HG02840 (cell line): Measurements from ENCODE around the gene APOM.
A peak's percentile ranks its signal among the peaks of the same experiment; 100 is the strongest.

Experiments used
- ATAC-seq: cut with Tn5 transposase; IDR thresholded peaks from one replicate; pipeline ENCODE4 v1.9.1; 2021; ENCODE audit warnings: mild to moderate bottlenecking, moderate library complexity, moderate number of reproducible peaks; ENCODE audit not compliant: unreplicated experiment, low FRiP score

Gene APOM

DNA sequence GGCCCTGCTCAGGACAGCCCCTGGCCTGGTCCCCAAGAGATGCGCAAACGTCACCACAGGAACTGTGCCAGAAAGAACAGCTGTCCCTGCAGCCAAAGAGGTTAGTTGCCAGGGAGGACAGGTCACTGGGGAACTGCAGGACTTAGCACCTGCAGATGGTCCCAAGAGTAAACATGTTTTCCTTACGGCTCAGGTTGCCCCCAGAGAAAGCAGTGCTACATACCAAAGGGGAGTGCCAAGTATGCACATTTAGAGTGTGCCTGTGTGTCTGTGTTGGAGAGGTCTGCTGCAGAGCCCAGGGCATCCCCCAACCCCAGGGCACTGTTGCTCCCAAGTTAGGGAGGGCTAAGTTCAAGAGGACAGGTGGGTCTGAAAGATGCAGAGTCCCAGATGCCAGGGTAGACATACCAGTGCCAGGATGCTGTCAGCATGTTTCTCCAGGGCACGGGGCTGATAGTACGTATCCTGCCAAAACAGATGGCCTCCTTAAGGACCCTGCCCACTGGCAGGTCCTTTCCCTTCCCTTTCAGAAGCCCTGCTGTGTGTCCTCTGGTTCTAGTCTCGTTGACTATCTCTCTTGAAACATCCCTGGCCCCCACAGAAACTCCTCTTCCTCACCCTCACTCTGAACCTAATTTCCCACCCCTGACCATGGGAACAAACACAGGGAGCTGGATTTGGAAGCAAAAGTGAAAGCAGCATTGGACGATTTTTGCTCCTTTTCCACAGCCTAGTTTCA is 46.1 kb downstream of the APOM start:
- no peak for ATAC-seq

DNA sequence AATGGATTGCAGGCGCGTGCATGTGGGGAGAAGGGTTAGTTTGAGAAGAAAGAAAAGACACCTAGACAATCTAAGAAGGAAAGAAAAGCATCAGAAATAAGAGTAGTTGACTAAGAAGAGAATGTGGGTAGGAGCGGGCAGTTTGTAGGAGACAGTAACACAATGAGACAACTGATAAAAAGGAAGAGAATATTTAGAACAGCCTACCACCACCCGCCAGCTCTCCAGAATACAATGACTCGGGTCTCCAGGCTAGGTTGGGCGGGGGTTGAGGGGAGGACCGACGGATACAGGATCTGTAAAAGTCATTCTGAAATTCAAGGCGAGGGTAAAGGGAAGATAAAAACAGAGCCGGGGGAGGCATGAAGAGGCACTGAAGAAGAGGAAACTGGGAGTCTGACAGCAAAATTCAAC is 46.7 kb downstream of the APOM start:
- no peak for ATAC-seq

GRCh38 chr6:31702819-31703716 is 47.4 kb downstream of the APOM start, which contains the start of gene ABHD16A:
ABHD16A (minus strand) TSS chr6:31703324; CDS start chr6:31703281, 43 bp downstream.
- ATAC-seq = peak; percentile 71

- no peak for ATAC-seq
Measured at GRCh38 chr6:31705931-31706330, 50.2 kb downstream of the APOM start.

DNA sequence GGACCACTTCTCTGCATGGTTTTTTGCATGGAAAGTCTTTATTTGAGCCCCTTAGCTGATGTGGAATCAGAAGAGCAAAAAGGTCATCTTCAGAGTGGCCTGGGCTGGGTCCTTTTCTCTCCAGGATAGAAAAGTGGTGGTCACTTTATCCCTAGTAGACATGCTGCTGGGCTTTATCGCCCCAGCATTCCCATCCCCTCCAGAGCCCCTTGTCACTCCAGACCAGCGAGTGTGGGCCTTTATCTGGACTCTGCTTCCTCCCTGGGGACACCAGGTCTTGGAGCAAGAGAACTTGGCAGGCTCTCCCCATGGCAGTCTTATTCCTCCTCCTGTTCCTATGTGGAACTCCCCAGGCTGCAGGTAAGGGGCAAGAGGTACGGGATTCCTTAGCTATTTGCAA is 50.9 kb downstream of the APOM start, which contains the start of gene LY6G6F:
Gene LY6G6F (plus strand): TSS at position 268 of the 400 bp plus-strand sequence. CDS start 41 bp downstream, at position 309.
- ATAC-seq = no peak

DNA sequence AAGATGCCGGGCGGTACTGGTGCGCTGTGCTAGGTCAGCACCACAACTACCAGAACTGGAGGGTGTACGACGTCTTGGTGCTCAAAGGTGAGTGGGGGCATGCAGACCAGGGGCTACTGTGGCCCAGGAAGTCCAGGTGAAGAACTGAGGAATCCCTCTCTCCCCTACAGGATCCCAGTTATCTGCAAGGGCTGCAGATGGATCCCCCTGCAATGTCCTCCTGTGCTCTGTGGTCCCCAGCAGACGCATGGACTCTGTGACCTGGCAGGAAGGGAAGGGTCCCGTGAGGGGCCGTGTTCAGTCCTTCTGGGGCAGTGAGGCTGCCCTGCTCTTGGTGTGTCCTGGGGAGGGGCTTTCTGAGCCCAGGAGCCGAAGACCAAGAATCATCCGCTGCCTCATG is 52.0 kb downstream of the APOM start:
- ATAC-seq = no peak
